Spleen (tissue), 7 donors: ENCODE results near the gene PTPN22.

ENCODE experiments used
- POLR2AphosphoS5 ChIP-seq, 3 donors: sonication (generic); formaldehyde crosslinking; IDR thresholded peaks; one replicate each; pipeline ENCODE4 v1.5.1; 2017; ENCODE audit warnings: antibody characterized with exemption in 3 of 3
- TF ChIP-seq, protein P1 (sequence below), 11 experiments: fragments of 200-600 bp in 7 of 11; fragments of 450-650 bp in 4 of 11; sonication (generic) in 4 of 11; IDR thresholded peaks in 8 of 11; conservative IDR thresholded peaks in 3 of 11; 1 replicate in 7 of 11; 2 replicates in 4 of 11; pipeline versions ENCODE4 v1.4.0 to v1.8.0; 2016 to 2021; ENCODE audit warnings: antibody characterized with exemption in 11 of 11, inconsistent platforms in 4 of 11, mild to moderate bottlenecking in 1 of 11
- donor health status: DM: no; HTN: no; CAD: no; lungs with moderate emphysema.
- donor health status: DM: no; HTN: no; CAD: no.
- donor health status: DM: no; HTN: no; CAD: no.

DNA sequence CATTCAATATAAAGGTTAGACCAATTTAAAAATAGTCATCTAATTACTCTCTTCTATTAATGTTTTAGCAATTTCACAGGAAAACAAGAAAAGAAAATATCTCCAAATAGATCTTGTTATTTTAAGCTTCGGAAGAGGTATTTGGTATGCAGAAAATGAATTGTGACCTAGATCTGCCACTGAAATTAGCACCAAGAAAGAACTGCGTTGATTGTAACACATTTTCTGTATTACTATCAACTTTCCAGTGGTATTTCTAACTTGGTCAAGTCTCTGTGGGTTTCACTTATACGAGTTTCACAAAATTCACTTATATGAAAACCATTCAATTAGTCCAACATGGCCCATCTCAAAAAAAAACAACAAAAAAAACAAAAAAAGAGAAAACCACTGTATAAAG, 71.0 kb downstream of the PTPN22 start:
- TF ChIP-seq, protein P1, sequence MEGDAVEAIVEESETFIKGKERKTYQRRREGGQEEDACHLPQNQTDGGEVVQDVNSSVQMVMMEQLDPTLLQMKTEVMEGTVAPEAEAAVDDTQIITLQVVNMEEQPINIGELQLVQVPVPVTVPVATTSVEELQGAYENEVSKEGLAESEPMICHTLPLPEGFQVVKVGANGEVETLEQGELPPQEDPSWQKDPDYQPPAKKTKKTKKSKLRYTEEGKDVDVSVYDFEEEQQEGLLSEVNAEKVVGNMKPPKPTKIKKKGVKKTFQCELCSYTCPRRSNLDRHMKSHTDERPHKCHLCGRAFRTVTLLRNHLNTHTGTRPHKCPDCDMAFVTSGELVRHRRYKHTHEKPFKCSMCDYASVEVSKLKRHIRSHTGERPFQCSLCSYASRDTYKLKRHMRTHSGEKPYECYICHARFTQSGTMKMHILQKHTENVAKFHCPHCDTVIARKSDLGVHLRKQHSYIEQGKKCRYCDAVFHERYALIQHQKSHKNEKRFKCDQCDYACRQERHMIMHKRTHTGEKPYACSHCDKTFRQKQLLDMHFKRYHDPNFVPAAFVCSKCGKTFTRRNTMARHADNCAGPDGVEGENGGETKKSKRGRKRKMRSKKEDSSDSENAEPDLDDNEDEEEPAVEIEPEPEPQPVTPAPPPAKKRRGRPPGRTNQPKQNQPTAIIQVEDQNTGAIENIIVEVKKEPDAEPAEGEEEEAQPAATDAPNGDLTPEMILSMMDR (IDR thresholded peaks at IDR 0.05 in 8 of 11, conservative IDR thresholded peaks at IDR 0.05 in 3 of 11) = no peak
- TF ChIP-seq POLR2AphosphoS5 (IDR thresholded peaks at IDR 0.05) = no peak
